Measurements from ENCODE around the gene DHRS11.
"Not testable (repeated sequence)": the region's sequence is repeated elsewhere in the genome, so short reads cannot be mapped to it uniquely, and the experiment has no call there.

The DHRS11 gene

GRCh38 chr17:36594626-36595401 lies 3.1 kb downstream of the DHRS11 start:
- no peak for DNase-seq

GRCh38 chr17:36597226-36597625 lies 5.5 kb downstream of the DHRS11 start:
- no peak for DNase-seq

GRCh38 chr17:36597866-36598777 lies 6.4 kb downstream of the DHRS11 start:
- no peak for DNase-seq

DNA sequence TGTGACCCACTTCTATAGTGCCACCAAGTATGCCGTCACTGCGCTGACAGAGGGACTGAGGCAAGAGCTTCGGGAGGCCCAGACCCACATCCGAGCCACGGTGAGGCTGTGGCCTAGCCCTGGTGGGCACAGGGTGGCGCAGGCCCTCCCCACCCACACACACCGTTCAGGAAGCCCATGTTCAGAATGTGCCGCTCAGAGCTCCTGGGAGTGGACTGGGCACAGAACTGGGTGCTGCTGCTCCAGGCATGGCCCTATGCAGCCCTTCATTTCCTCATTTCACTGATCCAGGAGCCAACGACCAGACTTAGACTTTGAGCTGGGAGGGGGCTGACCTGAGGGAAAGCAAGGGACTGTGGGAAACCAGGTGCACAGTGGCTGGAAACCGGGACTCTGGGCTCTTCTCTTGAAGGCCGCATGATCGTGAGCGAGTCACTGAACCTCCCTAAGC lies 7.3 kb downstream of the DHRS11 start:
- no peak for DNase-seq

GRCh38 chr17:36599546-36600250 lies 8.0 kb downstream of the DHRS11 start:
- DNase-seq, result no peak

DNA sequence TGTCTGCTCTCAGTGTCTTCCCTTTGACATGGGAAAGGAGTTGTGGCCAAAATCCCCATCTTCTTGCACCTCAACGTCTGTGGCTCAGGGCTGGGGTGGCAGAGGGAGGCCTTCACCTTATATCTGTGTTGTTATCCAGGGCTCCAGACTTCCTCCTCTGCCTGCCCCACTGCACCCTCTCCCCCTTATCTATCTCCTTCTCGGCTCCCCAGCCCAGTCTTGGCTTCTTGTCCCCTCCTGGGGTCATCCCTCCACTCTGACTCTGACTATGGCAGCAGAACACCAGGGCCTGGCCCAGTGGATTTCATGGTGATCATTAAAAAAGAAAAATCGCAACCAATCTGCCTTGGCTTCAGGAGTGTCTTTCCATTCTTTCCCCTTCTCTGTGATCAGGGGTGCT lies 8.8 kb downstream of the DHRS11 start:
- DNase-seq, result no peak

- DNase-seq, result no peak
These were observed 9.2 kb downstream of the DHRS11 start for GRCh38 chr17:36600936-36601302.

- peak; percentile 71 to 84 (median 74) for DNase-seq
These were observed 9.8 kb downstream of the DHRS11 start, which contains the start of gene MRM1 for GRCh38 chr17:36601303-36602029. Gene MRM1, plus strand, starts transcription at chr17:36601583. Its CDS starts 228 bp downstream, at chr17:36601811.

DNA sequence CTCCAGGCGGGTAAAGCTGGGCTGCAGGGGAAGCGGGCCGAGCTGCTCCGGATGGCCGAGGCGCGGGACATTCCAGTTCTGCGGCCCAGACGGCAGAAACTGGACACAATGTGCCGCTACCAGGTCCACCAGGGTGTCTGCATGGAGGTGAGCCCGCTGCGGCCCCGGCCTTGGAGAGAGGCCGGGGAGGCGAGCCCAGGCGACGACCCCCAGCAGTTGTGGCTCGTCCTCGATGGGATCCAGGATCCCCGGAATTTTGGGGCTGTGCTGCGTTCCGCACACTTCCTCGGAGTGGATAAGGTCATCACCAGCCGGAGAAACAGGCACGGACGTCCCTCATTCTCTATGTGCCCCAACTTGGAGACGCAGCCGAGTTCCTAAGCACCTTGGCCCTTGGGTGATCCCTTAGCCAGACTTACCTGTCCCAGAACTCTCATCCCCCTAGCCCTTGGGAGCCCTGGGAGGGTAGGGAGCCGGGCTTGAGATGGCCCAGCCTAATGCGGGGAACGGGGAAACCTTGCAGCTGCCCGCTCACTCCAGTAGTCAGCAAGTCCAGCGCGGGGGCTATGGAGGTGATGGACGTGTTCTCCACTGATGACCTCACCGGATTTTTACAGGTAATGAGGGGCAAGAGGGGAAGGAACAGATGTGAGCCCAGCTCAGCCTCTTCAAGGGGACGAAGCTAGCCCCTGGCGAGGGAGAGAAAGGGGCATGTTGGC lies 10.5 kb downstream of the DHRS11 start:
- DNase-seq, result no peak

- peak in 3 of 4 experiments; percentile 24 to 41 (median 27) for DNase-seq
These were observed 11.3 kb downstream of the DHRS11 start for GRCh38 chr17:36602924-36603384.

DNA sequence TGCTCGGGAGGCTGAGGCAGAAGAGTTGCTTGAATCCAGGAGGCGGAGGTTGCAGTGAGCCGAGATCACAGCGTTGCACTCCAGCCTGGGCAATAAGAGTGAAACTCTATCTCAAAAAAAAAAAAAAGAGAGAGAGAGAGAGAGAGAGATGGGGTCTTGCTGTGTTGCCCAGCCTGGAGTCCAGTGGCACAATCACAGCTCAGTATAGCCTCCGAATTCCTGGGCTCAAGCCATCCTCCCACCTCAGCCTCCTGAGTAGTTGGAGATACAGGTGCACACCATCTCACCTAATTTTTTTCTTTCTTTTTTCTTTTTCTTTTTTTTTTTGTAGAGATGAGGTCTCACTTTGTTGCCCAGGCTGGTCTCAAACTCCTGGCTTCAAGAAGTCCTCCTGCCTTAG lies 13.3 kb downstream of the DHRS11 start:
- not testable (repeated sequence) for DNase-seq

DNA sequence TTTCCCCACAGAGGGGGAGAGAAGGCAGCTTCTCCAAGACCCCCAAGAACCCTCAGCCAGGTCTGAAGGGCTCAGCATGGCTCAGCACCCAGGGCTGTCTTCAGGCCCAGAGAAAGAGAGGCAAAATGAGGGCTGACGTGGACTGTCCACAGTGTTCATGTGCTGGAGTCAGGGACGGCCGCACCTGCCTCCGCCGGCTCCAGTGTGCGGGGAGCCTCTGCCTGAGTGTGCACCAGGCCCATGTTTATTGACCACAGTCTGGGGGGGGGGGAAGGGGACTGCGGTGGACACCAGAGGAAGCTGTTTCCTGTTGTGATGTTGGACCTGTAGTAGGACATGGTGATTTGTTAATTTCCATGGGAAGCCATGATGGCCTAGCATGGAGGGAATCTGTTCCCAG lies 16.6 kb downstream of the DHRS11 start:
- no peak for DNase-seq

GRCh38 chr17:36608794-36609497 lies 17.3 kb downstream of the DHRS11 start:
- no peak for DNase-seq

GRCh38 chr17:36609498-36609862 lies 17.8 kb downstream of the DHRS11 start:
- no peak for DNase-seq

DNA sequence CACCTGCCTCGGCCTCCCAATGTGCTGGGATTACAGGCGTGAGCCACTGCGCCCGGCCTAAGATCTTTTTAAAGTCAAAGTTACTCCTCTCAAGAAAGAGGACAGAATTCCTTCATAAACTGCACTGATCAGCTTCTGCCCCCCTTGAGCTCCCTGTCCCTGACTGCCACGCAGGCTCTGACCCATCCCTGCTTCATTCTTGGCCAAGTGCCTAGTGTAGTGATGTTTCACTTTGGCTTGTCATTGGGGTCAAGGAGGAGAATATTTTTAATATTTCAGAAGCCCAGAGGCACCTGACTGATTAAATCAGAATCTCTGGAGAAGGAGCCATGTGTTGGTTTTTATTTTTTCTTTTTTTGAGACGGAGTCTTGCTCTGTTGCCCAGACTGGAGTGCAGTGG lies 18.8 kb downstream of the DHRS11 start:
- no peak for DNase-seq

DNA sequence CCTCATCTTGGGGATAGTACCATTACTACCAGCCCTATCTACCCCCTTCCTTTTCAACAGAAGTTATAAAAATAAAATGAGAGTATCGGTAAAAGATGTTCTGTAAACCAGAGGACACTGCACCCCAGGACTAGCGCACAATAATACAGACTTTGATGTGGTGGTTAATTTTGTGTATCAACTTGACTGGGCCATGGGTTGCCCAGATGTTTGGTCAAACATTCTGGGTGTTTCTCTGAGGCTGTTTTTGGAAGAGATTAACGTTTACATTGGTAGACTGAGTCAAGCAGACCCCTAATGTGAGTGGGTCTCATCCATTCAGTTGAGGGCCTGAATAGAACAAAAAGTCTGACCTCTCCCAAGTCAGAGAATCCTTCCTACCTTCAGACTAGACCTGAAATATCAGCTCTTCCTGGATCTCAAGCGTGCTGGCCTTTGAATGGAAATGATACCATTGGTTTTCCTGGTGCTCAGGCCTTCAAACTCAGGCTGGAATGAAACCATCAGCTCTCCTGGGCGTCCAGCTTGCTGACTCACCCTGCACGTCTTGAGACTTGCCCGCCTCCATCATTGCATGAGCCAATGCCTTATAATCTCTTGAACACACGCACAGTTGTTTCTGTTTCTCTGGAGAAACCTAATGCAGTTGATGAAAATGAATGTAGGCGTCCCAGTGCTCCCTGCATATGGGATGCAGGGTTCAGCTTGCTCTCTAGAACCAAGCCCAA lies 19.8 kb downstream of the DHRS11 start:
- DNase-seq, result no peak

DNA sequence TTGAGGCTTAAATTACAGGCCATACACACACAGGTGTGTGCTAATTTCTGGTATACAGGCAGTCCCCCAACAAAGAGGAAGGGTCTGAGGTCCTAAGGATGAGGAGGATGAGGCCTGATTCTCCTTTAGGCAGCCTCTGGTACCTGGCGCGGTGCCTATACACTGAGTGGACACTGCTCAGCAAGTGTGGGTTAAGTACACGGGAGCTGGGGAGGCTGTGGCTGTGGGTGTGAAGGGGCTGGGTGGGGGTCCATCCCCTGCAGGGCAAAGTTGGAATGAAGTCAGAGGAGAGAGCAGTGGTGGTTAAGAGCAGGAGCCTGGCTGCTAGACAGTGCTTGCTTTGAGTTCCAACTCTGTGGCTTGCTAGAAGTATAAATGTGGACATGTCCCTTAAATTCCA lies 20.6 kb downstream of the DHRS11 start:
- no peak for DNase-seq

DNA sequence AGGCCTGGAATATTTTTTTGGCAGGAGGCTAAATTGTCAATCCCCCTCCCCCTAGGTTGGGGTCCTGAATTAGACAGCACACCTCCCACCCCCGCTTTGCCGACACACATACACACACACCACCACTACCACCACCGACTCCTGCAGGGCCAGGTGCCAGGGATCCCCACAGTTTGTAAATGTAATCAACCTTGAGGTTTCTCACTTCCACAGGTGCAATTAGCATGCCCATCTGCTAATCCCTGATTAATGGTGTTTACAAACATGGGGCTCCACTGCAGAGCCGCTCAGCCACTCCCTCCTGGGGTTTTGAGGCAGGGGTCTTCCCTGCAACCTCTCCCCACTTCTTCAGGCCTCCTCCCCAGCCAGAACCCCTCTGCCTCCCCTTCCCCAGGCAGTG lies 21.5 kb downstream of the DHRS11 start:
- no peak for DNase-seq

DNA sequence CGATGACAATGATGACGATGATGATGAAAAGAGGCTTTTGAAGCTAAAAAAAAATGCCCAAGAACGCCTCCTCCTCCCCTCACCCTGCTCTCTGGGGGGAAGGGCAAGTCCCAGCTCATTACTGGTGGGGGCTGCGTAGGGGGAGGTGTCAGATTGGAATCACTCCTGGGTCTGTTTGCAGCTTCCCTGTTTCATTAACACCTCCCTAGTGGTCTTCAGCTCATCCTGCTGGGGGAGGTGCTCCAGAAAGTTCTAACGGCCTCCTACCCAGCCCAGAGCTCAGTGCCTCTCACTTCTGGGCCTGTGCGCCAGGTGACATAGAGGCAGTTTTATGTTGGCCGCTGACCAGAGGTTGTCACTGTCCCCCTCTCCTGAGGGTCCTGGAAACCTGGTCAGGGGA lies 22.4 kb downstream of the DHRS11 start:
- DNase-seq, result no peak

DNA sequence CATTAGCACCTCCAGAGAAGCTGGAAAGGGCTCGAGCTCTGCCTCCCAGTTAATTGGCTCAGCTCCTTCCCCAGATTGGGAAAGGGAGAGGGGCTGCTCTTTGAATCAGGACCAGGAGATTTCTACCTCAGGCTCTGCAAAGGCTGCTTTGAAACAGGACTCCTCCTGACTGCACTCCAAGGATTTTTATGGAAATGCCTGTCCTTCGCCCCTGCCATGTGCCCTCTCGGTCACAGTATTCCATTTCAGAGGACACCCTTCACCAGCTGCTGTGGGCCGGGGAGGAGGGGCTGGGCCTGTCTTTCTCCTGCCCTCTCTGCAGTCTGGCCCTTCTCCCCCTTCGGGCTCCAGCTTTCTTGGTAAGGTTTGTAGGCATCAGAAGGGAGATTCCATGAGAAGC lies 23.3 kb downstream of the DHRS11 start:
- DNase-seq, result no peak
